ENCODE results near the gene TSPAN32.

DNA sequence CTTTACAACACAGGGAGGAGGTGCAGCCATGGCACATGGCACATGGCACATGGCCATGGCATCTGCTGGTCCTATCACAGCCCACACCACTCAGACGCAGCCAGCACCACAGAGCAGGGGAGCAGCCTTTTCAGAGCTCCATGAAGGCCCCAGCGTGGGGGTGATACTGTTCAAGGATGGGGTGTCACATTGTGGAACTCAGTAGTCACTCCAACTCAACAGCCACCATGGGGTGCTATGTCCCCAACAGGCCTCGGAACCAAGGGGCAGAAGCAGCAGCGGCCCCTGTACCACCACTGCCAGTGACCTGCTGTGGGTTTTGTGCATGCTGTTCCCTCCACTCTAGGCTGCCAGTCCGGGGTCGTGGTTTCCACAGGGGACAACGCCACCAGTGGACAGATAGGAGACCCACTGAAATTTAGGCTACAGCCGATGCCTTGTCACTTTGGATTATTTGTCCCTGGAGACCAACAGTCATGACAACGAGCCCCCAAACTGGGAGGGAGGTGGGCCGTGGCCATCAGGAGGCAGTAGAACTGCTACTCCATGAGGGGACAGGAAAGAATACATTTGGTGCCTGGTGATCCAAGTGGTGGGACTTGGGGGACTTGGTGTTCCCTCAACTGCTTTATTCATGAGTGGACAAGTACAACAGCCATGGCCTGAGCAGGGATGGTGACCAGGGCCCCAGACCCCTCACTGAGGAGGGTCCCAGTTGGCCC, 44.9 kb downstream of the TSPAN32 start:
- TF ChIP-seq CTCF (IDR thresholded peaks at IDR 0.05; ENCODE audit: borderline replicate concordance, extremely low read depth, low read length, poor library complexity, severe bottlenecking) (no peak), EZH2 (IDR thresholded peaks at IDR 0.05; ENCODE audit: borderline replicate concordance, low read depth, low read length, severe bottlenecking) (no peak)
